ENCODE measurements around the gene SLC25A11. TPM values are rescaled to one million over a fixed set of nuclear protein-coding genes. Genes with fewer than 3 reads are reported as not detected.

Gene SLC25A11
- total RNA-seq, 1 experiment from 2014 or later: 65.9 TPM

DNA sequence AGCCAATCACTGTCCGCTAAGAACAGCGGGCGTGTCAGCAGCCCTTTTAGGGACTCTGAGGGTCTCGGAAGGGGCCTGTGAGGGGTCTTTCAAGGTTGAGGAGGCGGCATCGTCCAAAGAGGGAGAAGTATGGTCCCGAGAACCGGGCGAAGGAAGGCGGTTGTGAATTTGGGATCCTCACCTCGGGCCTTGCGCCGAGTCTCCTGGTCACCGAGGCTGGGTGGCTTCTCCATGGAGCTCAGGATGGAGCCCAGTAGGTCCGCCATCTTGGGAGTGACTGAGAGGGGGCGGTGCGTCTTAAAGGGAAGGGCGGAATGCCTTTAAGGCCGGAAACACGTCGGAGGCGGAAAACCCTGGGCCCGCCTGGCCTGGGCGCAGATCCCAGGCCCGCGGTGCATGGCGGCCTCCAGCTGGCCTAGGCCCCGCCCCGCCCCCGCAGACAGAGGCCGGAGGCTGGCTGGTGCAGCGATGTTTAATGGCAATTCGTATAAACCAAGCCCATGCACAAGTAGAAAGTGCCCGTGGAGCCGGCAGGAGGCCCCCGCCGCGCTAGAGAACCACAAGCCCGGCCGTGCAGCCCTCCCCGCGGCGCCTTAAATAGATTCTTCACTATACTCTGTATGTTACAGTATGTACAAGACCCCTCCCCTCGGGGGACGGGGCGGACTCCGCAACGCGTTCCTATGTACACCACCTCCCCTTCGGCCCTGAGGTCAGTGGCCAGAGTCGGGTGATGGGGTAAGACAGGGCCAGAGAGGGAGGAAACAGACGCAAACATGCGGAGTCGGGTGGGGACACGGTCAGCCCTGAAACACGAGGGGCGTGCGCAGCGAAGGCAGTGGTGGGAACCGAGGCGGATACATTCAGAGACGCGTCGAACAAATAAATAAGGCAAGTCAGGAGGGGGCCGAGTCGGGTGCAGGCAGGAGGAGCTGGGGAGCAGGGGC lies 28.0 kb upstream of the SLC25A11 start, which contains the start of gene SPAG7:
TSS of gene SPAG7 (minus strand) at position 279 of the 947 bp plus-strand sequence. CDS start at position 266, 13 bp downstream.
- Histone ChIP-seq H3K36me3 (ENCODE audit: control insufficient read depth, insufficient read depth, low read length) (no peaks in the 10 kb centered on the region), H3K4me3 (ENCODE audit: low read depth in 2 of 2, low read length in 2 of 2) (peak within 1 kb of the TSS; percentile 66 to 79), H3K9me3 (ENCODE audit: control insufficient read depth, insufficient read depth, low read depth, low read length) (no peaks in the 10 kb centered on the region), H3K4me1 (ENCODE audit: control insufficient read depth, insufficient read depth, low read length) (peaks cover 15% of the 10 kb centered on the region), H3K27ac (ENCODE audit: low read length) (peak within 1 kb of the TSS; percentile 98), H3K27me3 (ENCODE audit: control insufficient read depth, insufficient read depth, low read length) (no peaks in the 10 kb centered on the region)
- ChIA-PET CTCF (interaction anchor here (0.6 to 1.0 kb wide), 2 partner anchors 22 to 94 kb away, joined by 3 to 4 read pairs; no protein-coding TSS in a partner anchor), POLR2A (interaction anchor here (0.6 to 1.4 kb wide), 3 partner anchors 19 to 96 kb away, joined by 3 to 5 read pairs (median 4); partner anchors contain the start of gene PFN1)
- DNase-seq (ENCODE audit: low read depth, low spot score): peak; percentile 84
- intact Hi-C loops (cut with micrococcal nuclease; ENCODE audit: unreplicated experiment): no loop called here
- BruUV-seq (replicated peaks): TSS peak; percentile 87
- in situ Hi-C loops (cut with HindIII; ENCODE audit: low pct_unique_long_range_greater_than_20kb, low sequenced_read_pairs): no loop called here
- TF ChIP-seq, protein P1, sequence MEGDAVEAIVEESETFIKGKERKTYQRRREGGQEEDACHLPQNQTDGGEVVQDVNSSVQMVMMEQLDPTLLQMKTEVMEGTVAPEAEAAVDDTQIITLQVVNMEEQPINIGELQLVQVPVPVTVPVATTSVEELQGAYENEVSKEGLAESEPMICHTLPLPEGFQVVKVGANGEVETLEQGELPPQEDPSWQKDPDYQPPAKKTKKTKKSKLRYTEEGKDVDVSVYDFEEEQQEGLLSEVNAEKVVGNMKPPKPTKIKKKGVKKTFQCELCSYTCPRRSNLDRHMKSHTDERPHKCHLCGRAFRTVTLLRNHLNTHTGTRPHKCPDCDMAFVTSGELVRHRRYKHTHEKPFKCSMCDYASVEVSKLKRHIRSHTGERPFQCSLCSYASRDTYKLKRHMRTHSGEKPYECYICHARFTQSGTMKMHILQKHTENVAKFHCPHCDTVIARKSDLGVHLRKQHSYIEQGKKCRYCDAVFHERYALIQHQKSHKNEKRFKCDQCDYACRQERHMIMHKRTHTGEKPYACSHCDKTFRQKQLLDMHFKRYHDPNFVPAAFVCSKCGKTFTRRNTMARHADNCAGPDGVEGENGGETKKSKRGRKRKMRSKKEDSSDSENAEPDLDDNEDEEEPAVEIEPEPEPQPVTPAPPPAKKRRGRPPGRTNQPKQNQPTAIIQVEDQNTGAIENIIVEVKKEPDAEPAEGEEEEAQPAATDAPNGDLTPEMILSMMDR (IDR thresholded peaks at IDR 0.05): no peak
- no peak for TF ChIP-seq SIN3A (IDR thresholded peaks at IDR 0.05; ENCODE audit: borderline replicate concordance, insufficient read depth, low read depth, low read length)
- peak; percentile 55; the same call in 1 of the 2 replicates for TF ChIP-seq POLR2AphosphoS5 (IDR thresholded peaks at IDR 0.05; ENCODE audit: low read depth, low read length)
- TF ChIP-seq, protein P2, sequence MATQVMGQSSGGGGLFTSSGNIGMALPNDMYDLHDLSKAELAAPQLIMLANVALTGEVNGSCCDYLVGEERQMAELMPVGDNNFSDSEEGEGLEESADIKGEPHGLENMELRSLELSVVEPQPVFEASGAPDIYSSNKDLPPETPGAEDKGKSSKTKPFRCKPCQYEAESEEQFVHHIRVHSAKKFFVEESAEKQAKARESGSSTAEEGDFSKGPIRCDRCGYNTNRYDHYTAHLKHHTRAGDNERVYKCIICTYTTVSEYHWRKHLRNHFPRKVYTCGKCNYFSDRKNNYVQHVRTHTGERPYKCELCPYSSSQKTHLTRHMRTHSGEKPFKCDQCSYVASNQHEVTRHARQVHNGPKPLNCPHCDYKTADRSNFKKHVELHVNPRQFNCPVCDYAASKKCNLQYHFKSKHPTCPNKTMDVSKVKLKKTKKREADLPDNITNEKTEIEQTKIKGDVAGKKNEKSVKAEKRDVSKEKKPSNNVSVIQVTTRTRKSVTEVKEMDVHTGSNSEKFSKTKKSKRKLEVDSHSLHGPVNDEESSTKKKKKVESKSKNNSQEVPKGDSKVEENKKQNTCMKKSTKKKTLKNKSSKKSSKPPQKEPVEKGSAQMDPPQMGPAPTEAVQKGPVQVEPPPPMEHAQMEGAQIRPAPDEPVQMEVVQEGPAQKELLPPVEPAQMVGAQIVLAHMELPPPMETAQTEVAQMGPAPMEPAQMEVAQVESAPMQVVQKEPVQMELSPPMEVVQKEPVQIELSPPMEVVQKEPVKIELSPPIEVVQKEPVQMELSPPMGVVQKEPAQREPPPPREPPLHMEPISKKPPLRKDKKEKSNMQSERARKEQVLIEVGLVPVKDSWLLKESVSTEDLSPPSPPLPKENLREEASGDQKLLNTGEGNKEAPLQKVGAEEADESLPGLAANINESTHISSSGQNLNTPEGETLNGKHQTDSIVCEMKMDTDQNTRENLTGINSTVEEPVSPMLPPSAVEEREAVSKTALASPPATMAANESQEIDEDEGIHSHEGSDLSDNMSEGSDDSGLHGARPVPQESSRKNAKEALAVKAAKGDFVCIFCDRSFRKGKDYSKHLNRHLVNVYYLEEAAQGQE (IDR thresholded peaks at IDR 0.05; ENCODE audit: insufficient read depth in 1 of 2, low read depth in 2 of 2, low read length in 1 of 2): no peak
- no peak for TF ChIP-seq TCF7L2 (IDR thresholded peaks at IDR 0.05; ENCODE audit: low read depth, low read length)
- ATAC-seq: peak; percentile 85

DNA sequence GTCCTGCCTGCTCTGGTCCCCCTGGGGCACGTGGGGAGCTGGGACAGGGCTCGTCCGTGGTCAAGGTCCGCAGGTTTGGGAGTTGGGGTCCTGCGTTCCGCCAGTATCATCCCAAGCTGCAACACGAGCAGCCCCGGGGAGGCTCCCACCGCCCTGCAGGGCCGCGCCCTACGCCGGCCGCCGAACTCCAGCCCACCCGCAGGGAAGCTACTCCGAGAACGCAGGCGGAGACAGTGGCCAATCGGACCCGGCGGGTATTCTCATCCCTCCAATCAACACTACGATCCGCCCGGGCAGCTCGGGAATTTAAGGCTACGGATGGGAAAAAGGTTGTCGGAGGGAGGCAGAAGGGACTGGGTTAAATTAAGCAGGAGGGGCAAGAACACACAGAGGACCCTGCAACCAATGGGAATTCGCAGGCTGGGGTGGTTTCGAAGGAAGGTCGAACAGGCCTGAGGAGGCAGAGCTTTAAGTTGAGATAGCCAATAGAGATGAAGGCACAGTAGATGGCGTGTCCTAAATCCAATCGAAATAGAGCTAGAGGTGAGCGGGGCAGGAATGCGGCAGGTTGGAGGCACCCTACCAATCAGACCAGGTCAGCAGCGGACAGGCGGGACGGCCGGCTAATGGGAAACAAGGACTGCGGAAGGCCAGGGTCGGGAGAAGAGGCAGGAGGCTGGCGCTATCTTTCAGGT lies 27.1 kb upstream of the SLC25A11 start:
- TF ChIP-seq SIN3A (IDR thresholded peaks at IDR 0.05; ENCODE audit: borderline replicate concordance, insufficient read depth, low read depth, low read length) (no peak), POLR2AphosphoS5 (IDR thresholded peaks at IDR 0.05; ENCODE audit: low read depth, low read length) (no peak), TCF7L2 (IDR thresholded peaks at IDR 0.05; ENCODE audit: low read depth, low read length) (no peak)
- TF ChIP-seq, protein P1 (IDR thresholded peaks at IDR 0.05): no peak
- TF ChIP-seq, protein P2 (IDR thresholded peaks at IDR 0.05; ENCODE audit: insufficient read depth in 1 of 2, low read depth in 2 of 2, low read length in 1 of 2): no peak
- Histone ChIP-seq H3K36me3 (ENCODE audit: control insufficient read depth, insufficient read depth, low read length) (no peaks in the 10 kb centered on the region), H3K27me3 (ENCODE audit: control insufficient read depth, insufficient read depth, low read length) (no peaks in the 10 kb centered on the region), H3K4me3 (ENCODE audit: low read depth in 2 of 2, low read length in 2 of 2) (peak overlapping the region; percentile 66 to 79), H3K4me1 (ENCODE audit: control insufficient read depth, insufficient read depth, low read length) (peaks cover 15% of the 10 kb centered on the region), H3K27ac (ENCODE audit: low read length) (peak overlapping the region; percentile 98), H3K9me3 (ENCODE audit: control insufficient read depth, insufficient read depth, low read depth, low read length) (no peaks in the 10 kb centered on the region)
- BruUV-seq (replicated peaks): no TSS peak
- ChIA-PET POLR2A (interaction anchor here (0.6 to 1.4 kb wide), 3 partner anchors 18 to 97 kb away, joined by 3 to 5 read pairs (median 4); partner anchors contain the start of gene PFN1), CTCF (interaction anchor here (0.6 to 1.0 kb wide), 2 partner anchors 21 to 95 kb away, joined by 3 to 4 read pairs; no protein-coding TSS in a partner anchor)
- intact Hi-C loops (cut with micrococcal nuclease; ENCODE audit: unreplicated experiment) (no loop called here), in situ Hi-C loops (cut with HindIII; ENCODE audit: low pct_unique_long_range_greater_than_20kb, low sequenced_read_pairs) (no loop called here)
- DNase-seq (ENCODE audit: low read depth, low spot score): peak; percentile 98
- peak; percentile 92 for ATAC-seq
